ENCODE measurements around the gene DCST2.

DCST2 gene

GRCh38 chr1:155057788-155058211 is 24.2 kb upstream of the DCST2 start:
- H3K27ac ChIP-seq (ENCODE audit: low read depth, low read length) = no peak overlapping the region
- H3K27me3 ChIP-seq (ENCODE audit: low read length) = no peaks in the 10 kb centered on the region
- H3K36me3 ChIP-seq (ENCODE audit: low read length) = no peaks in the 10 kb centered on the region
- TF ChIP-seq EZH2phosphoT487 (conservative IDR thresholded peaks at IDR 0.05; ENCODE audit: low read length) = no peak
- TF ChIP-seq, protein P1, sequence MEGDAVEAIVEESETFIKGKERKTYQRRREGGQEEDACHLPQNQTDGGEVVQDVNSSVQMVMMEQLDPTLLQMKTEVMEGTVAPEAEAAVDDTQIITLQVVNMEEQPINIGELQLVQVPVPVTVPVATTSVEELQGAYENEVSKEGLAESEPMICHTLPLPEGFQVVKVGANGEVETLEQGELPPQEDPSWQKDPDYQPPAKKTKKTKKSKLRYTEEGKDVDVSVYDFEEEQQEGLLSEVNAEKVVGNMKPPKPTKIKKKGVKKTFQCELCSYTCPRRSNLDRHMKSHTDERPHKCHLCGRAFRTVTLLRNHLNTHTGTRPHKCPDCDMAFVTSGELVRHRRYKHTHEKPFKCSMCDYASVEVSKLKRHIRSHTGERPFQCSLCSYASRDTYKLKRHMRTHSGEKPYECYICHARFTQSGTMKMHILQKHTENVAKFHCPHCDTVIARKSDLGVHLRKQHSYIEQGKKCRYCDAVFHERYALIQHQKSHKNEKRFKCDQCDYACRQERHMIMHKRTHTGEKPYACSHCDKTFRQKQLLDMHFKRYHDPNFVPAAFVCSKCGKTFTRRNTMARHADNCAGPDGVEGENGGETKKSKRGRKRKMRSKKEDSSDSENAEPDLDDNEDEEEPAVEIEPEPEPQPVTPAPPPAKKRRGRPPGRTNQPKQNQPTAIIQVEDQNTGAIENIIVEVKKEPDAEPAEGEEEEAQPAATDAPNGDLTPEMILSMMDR (IDR thresholded peaks at IDR 0.05; ENCODE audit: insufficient read depth, low read length, poor library complexity, severe bottlenecking) = no peak
- no peaks in the 10 kb centered on the region for H3K9me2 ChIP-seq (replicated peaks; ENCODE audit: insufficient read depth, low read length)
- H3F3A ChIP-seq (ENCODE audit: insufficient read depth) = no peaks in the 10 kb centered on the region
- H2AFZ ChIP-seq (ENCODE audit: low read depth, low read length, severe bottlenecking) = no peak overlapping the region
- H3K4me2 ChIP-seq (ENCODE audit: low read depth, low read length, poor library complexity, severe bottlenecking) = no peak overlapping the region
- H3K9me3 ChIP-seq (ENCODE audit: insufficient read depth, low read length) = no peaks in the 10 kb centered on the region
- no peak overlapping the region for H3K9ac ChIP-seq (ENCODE audit: low read length)
- H3K4me3 ChIP-seq (ENCODE audit: insufficient read depth, low read length, poor library complexity, severe bottlenecking) = no peak overlapping the region
- no peaks in the 10 kb centered on the region for H3K79me2 ChIP-seq (ENCODE audit: insufficient read depth, low read length)
- H4K20me1 ChIP-seq (ENCODE audit: low read depth, low read length) = no peaks in the 10 kb centered on the region

DNA sequence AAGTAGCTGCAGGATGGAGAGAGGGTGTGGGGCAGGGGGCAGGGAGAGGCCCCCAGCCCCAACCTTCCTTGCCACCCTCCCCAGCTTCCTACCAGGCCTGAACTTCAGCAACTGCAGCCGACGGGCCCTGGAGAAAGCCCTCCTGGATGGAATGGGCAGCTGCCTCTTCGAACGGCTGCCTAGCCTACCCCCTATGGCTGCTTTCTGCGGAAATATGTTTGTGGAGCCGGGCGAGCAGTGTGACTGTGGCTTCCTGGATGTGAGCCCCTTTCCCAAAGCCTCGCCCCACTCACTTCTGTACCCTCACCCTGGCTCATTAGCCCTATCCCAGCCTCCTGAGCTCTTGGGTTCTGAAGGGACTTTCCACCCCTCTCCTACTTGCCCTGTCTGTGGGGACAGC is 23.5 kb upstream of the DCST2 start:
- H3K27me3 ChIP-seq (ENCODE audit: low read length) = no peaks in the 10 kb centered on the region
- H3K9me3 ChIP-seq (ENCODE audit: insufficient read depth, low read length) = no peaks in the 10 kb centered on the region
- H2AFZ ChIP-seq (ENCODE audit: low read depth, low read length, severe bottlenecking) = no peak overlapping the region
- H3K27ac ChIP-seq (ENCODE audit: low read depth, low read length) = no peak overlapping the region
- H3F3A ChIP-seq (ENCODE audit: insufficient read depth) = no peaks in the 10 kb centered on the region
- no peaks in the 10 kb centered on the region for H3K36me3 ChIP-seq (ENCODE audit: low read length)
- no peaks in the 10 kb centered on the region; the same call in 1 of the 2 replicates for H4K20me1 ChIP-seq (ENCODE audit: low read depth, low read length)
- no peaks in the 10 kb centered on the region for H3K9me2 ChIP-seq (replicated peaks; ENCODE audit: insufficient read depth, low read length)
- TF ChIP-seq, protein P1 (IDR thresholded peaks at IDR 0.05; ENCODE audit: insufficient read depth, low read length, poor library complexity, severe bottlenecking) = no peak
- no peak for TF ChIP-seq EZH2phosphoT487 (conservative IDR thresholded peaks at IDR 0.05; ENCODE audit: low read length)
- H3K4me2 ChIP-seq (ENCODE audit: low read depth, low read length, poor library complexity, severe bottlenecking) = no peak overlapping the region
- no peak overlapping the region for H3K4me3 ChIP-seq (ENCODE audit: insufficient read depth, low read length, poor library complexity, severe bottlenecking)
- no peaks in the 10 kb centered on the region for H3K79me2 ChIP-seq (ENCODE audit: insufficient read depth, low read length)
- H3K9ac ChIP-seq (ENCODE audit: low read length) = no peak overlapping the region

DNA sequence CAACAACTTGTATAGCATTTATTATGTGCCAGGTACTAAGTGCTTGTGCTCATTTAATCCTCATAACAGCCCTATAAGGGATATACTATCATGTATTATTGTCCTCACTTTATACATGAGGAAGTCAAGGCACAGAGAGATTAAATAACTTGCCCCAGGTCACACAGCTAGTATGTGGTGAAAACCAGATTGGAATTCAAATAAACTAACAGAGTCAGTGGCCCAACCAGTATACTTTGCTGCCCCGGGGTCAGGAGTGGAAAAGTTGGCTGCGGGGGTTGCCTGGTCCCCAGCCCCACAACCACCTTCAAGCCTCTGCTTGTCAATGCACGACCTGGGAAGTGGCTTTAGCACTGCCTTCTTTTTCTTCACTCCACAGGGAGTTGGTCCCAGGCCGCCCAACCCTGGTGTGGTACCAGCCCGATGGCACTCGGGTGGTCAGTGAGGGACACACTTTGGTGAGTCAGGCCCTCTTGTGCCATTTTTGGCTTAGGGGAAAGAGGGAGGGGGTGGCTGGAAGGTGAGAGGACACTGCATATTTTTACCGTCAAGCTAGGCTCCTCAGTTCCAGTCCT is 20.0 kb upstream of the DCST2 start:
- Histone ChIP-seq H3K9ac (ENCODE audit: low read length) (no peak overlapping the region), H3K79me2 (ENCODE audit: insufficient read depth, low read length) (no peaks in the 10 kb centered on the region), H3F3A (ENCODE audit: insufficient read depth) (no peaks in the 10 kb centered on the region), H2AFZ (ENCODE audit: low read depth, low read length, severe bottlenecking) (no peak overlapping the region), H4K20me1 (ENCODE audit: low read depth, low read length) (no peaks in the 10 kb centered on the region; the same call in 1 of the 2 replicates), H3K27me3 (ENCODE audit: low read length) (no peaks in the 10 kb centered on the region), H3K4me2 (ENCODE audit: low read depth, low read length, poor library complexity, severe bottlenecking) (no peak overlapping the region), H3K9me3 (ENCODE audit: insufficient read depth, low read length) (no peaks in the 10 kb centered on the region), H3K36me3 (ENCODE audit: low read length) (no peaks in the 10 kb centered on the region), H3K9me2 (replicated peaks; ENCODE audit: insufficient read depth, low read length) (no peaks in the 10 kb centered on the region), H3K4me3 (ENCODE audit: insufficient read depth, low read length, poor library complexity, severe bottlenecking) (no peak overlapping the region), H3K27ac (ENCODE audit: low read depth, low read length) (no peak overlapping the region)
- no peak for TF ChIP-seq EZH2phosphoT487 (conservative IDR thresholded peaks at IDR 0.05; ENCODE audit: low read length)
- TF ChIP-seq, protein P1 (IDR thresholded peaks at IDR 0.05; ENCODE audit: insufficient read depth, low read length, poor library complexity, severe bottlenecking) = no peak

All from SU-DHL-6 (cell line).